HFFc6 (cell line): ENCODE data around the gene EIF2S2. TPM values are rescaled to one million over a fixed set of nuclear protein-coding genes. Genes with fewer than 3 reads are reported as not detected.
A peak's percentile ranks its signal among the peaks of the same experiment; 100 is the strongest.

ENCODE experiments used
- DNase-seq: peaks from one replicate; pipeline ENCODE4 v3.0.0-alpha.2; 2018
- H3K27ac Mint-ChIP-seq: 2 replicates; pipeline ENCODE4 v1.8.0; 2020; ENCODE audit warnings: mild to moderate bottlenecking, mixed read lengths
- H3K27me3 Mint-ChIP-seq: 2 replicates; pipeline ENCODE4 v1.8.0; 2021; ENCODE audit warnings: mild to moderate bottlenecking, moderate library complexity, mixed read lengths; ENCODE audit not compliant: insufficient read depth
- H3K36me3 Mint-ChIP-seq: 2 replicates; pipeline ENCODE4 v1.8.0; 2021; ENCODE audit warnings: low read depth, mixed read lengths
- H3K4me1 Mint-ChIP-seq: 2 replicates; pipeline ENCODE4 v1.8.0; 2020; ENCODE audit warnings: low read depth, mixed read lengths
- H3K4me3 Mint-ChIP-seq: 2 replicates; pipeline ENCODE4 v1.8.0; 2020; ENCODE audit warnings: mild to moderate bottlenecking, moderate library complexity, mixed read lengths
- H3K9me3 Mint-ChIP-seq: 2 replicates; pipeline ENCODE4 v1.8.0; 2020; ENCODE audit warnings: mild to moderate bottlenecking, mixed read lengths
- CTCF ChIP-seq: fragments of 200-600 bp; sonication (generic); IDR thresholded peaks from 2 replicates; pipeline ENCODE4 v1.5.0; 2021; ENCODE audit warnings: antibody characterized with exemption, mild to moderate bottlenecking
- total RNA-seq, 6 experiments: library from RNA; stranded (reverse); fragmentation: NEBNext Ultra II Directional; extraction: Animal tissue kit (Norgen Biotek cat#: 25700); gene quantifications; 2 replicates in 1 of 6; 3 replicates in 5 of 6; pipeline ENCODE4 v1.2.3, GENCODE V29; 2021

The EIF2S2 gene
- total RNA-seq, 6 experiments from 2014 or later = 85.7 to 101 (median 94.5) TPM

GRCh38 chr20:34089655-34090345, 22.2 kb downstream of the EIF2S2 start:
- TF ChIP-seq CTCF = no peak
- DNase-seq = no peak
- Mint-ChIP-seq H3K36me3 (peaks cover 40% of the 10 kb centered on the region), H3K4me1 (no peaks in the 10 kb centered on the region; the same call in 1 of the 2 replicates), H3K4me3 (no peak overlapping the region), H3K9me3 (no peaks in the 10 kb centered on the region), H3K27ac (no peak overlapping the region; the same call in 1 of the 2 replicates), H3K27me3 (peaks cover 7% of the 10 kb centered on the region)

- TF ChIP-seq CTCF = no peak
Observed at GRCh38 chr20:34089175-34089479, 22.9 kb downstream of the EIF2S2 start.

GRCh38 chr20:34088305-34089174, 23.5 kb downstream of the EIF2S2 start:
- TF ChIP-seq CTCF = no peak

More at GRCh38 chr20:34089175-34089479, 22.9 kb downstream of the EIF2S2 start:
- Mint-ChIP-seq H3K27ac (no peak overlapping the region), H3K9me3 (no peaks in the 10 kb centered on the region), H3K4me1 (no peaks in the 10 kb centered on the region; the same call in 1 of the 2 replicates), H3K27me3 (peaks cover 7% of the 10 kb centered on the region), H3K4me3 (no peak overlapping the region), H3K36me3 (peaks cover 39% of the 10 kb centered on the region)
- DNase-seq = no peak

GRCh38 chr20:34085544-34086040, 26.5 kb downstream of the EIF2S2 start:
- peak overlapping the region; percentile 2; the same call in 1 of the 2 replicates for H3K27ac Mint-ChIP-seq
- H3K4me3 Mint-ChIP-seq = no peak overlapping the region
- H3K9me3 Mint-ChIP-seq = no peaks in the 10 kb centered on the region
- H3K4me1 Mint-ChIP-seq = no peaks in the 10 kb centered on the region; the same call in 1 of the 2 replicates
- peaks cover 41% of the 10 kb centered on the region for H3K36me3 Mint-ChIP-seq
- peaks cover 7% of the 10 kb centered on the region for H3K27me3 Mint-ChIP-seq
- TF ChIP-seq CTCF = no peak
- DNase-seq = no peak

More at GRCh38 chr20:34088305-34089174, 23.5 kb downstream of the EIF2S2 start:
- H3K27me3 Mint-ChIP-seq = peaks cover 7% of the 10 kb centered on the region
- H3K4me3 Mint-ChIP-seq = no peak overlapping the region
- DNase-seq = no peak
- peak overlapping the region; percentile 40; the same call in 1 of the 2 replicates for H3K27ac Mint-ChIP-seq
- no peaks in the 10 kb centered on the region for H3K9me3 Mint-ChIP-seq
- no peaks in the 10 kb centered on the region; the same call in 1 of the 2 replicates for H3K4me1 Mint-ChIP-seq
- peaks cover 39% of the 10 kb centered on the region for H3K36me3 Mint-ChIP-seq

- Mint-ChIP-seq H3K27ac (peak overlapping the region; percentile 52), H3K9me3 (no peaks in the 10 kb centered on the region), H3K27me3 (peaks cover 7% of the 10 kb centered on the region), H3K36me3 (peaks cover 43% of the 10 kb centered on the region), H3K4me3 (no peak overlapping the region), H3K4me1 (no peaks in the 10 kb centered on the region; the same call in 1 of the 2 replicates)
- no peak for TF ChIP-seq CTCF
- DNase-seq = no peak
Observed at GRCh38 chr20:34084227-34084923, 27.7 kb downstream of the EIF2S2 start.
